Adrenal gland (tissue), 5 donors: ENCODE measurements around the gene TMBIM4.

ENCODE experiments used
- CTCF ChIP-seq, 6 experiments: fragments of 450-650 bp in 4 of 6; fragments of 200-600 bp in 2 of 6; sonication (generic) in 1 of 6; IDR thresholded peaks; 1 replicate in 5 of 6; 2 replicates in 1 of 6; pipeline versions ENCODE4 v1.5.1 to v1.8.0; 2016 to 2021; ENCODE audit warnings: antibody characterized with exemption in 6 of 6, mild to moderate bottlenecking in 2 of 6, moderate library complexity in 1 of 6
- POLR2A ChIP-seq, 2 donors: fragments of 450-650 bp; IDR thresholded peaks; one replicate each; pipeline ENCODE4 v1.6.1; 2017; ENCODE audit warnings: antibody characterized with exemption in 2 of 2, mild to moderate bottlenecking in 2 of 2, moderate library complexity in 1 of 2
- donor health status: DM: no; HTN: no; CAD: no.

GRCh38 chr12:66127650-66128049 is 42.1 kb downstream of the TMBIM4 start:
- TF ChIP-seq CTCF (IDR thresholded peaks at IDR 0.05) (no peak), POLR2A (IDR thresholded peaks at IDR 0.05) (peak in 1 of 2 donors; percentile 52)
